Chondrocyte (in vitro differentiated cells): ENCODE data around the gene KCNK7. TPM values are rescaled to one million over a fixed set of nuclear protein-coding genes. Genes with fewer than 3 reads are reported as not detected.

Experiments
- DNase-seq: peaks from one replicate; pipeline ENCODE4 v3.0.0; 2021; ENCODE audit warnings: mixed read lengths, low spot score
- H3K27ac Mint-ChIP-seq: one replicate; pipeline ENCODE4 v1.8.0; 2021; ENCODE audit warnings: mild to moderate bottlenecking, moderate library complexity, mixed read lengths; ENCODE audit not compliant: unreplicated experiment
- H3K27me3 Mint-ChIP-seq: 2 replicates; pipeline ENCODE4 v1.8.0; 2021; ENCODE audit warnings: low read depth, mixed read lengths
- H3K36me3 Mint-ChIP-seq: 2 replicates; pipeline ENCODE4 v1.8.0; 2021; ENCODE audit warnings: low read depth, mixed read lengths
- H3K4me1 Mint-ChIP-seq: 2 replicates; pipeline ENCODE4 v1.8.0; 2021; ENCODE audit warnings: low read depth, mild to moderate bottlenecking, mixed read lengths
- H3K4me3 Mint-ChIP-seq: one replicate; pipeline ENCODE4 v1.8.0; 2021; ENCODE audit warnings: mild to moderate bottlenecking, moderate library complexity, mixed read lengths; ENCODE audit not compliant: unreplicated experiment
- H3K9me3 Mint-ChIP-seq: 2 replicates; pipeline ENCODE4 v1.8.0; 2021; ENCODE audit warnings: low read depth, mixed read lengths
- total RNA-seq: library from RNA; stranded (reverse); gene quantifications from 3 replicates; pipeline ENCODE4 v1.2.1, GENCODE V29; 2021
- TF ChIP-seq, protein P1 (sequence below): fragments of 200-600 bp; sonication (generic); IDR thresholded peaks from 2 replicates; pipeline ENCODE4 v1.5.0; 2021; ENCODE audit warnings: antibody characterized with exemption, mild to moderate bottlenecking, moderate library complexity

The KCNK7 gene
- total RNA-seq, 1 donor from 2014 or later: 0.22 TPM

DNA sequence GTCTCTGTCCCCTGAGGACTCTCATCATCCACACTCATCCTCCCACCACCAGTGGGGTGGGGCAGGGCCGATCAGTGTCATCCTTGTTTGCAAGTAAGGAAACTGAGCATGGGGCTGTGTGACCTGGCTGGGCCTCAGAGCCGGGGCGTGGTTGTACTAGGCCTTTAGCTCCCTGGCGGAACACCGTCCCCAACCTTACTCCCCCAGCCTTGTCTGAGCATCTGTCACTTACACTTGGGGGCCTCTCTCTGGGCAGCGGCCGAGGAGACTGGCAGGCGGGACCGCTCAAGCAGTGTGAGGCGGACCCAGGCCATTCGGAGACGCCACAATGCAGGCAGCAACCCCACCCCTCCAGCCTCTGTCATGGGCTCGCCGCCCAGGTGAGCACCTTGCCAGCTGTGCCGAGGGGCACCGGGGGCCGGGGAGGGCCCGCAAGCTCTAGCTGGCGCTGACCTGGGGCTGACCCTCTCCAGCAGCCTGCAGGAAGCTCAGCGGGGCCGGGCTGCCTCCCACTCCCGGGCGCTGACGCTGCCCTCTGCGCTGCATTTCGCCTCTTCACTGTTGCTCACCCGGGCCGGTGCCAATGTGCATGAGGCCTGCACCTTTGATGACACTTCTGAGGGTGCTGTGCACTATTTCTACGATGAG, 23.8 kb upstream of the KCNK7 start:
- Mint-ChIP-seq H3K27me3 (no peaks in the 10 kb centered on the region), H3K27ac (no peak overlapping the region), H3K9me3 (no peaks in the 10 kb centered on the region), H3K4me3 (no peak overlapping the region), H3K36me3 (peaks cover 15% of the 10 kb centered on the region), H3K4me1 (peaks cover 11% of the 10 kb centered on the region)
- TF ChIP-seq, protein P1, sequence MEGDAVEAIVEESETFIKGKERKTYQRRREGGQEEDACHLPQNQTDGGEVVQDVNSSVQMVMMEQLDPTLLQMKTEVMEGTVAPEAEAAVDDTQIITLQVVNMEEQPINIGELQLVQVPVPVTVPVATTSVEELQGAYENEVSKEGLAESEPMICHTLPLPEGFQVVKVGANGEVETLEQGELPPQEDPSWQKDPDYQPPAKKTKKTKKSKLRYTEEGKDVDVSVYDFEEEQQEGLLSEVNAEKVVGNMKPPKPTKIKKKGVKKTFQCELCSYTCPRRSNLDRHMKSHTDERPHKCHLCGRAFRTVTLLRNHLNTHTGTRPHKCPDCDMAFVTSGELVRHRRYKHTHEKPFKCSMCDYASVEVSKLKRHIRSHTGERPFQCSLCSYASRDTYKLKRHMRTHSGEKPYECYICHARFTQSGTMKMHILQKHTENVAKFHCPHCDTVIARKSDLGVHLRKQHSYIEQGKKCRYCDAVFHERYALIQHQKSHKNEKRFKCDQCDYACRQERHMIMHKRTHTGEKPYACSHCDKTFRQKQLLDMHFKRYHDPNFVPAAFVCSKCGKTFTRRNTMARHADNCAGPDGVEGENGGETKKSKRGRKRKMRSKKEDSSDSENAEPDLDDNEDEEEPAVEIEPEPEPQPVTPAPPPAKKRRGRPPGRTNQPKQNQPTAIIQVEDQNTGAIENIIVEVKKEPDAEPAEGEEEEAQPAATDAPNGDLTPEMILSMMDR: no peak
- no peak for DNase-seq

DNA sequence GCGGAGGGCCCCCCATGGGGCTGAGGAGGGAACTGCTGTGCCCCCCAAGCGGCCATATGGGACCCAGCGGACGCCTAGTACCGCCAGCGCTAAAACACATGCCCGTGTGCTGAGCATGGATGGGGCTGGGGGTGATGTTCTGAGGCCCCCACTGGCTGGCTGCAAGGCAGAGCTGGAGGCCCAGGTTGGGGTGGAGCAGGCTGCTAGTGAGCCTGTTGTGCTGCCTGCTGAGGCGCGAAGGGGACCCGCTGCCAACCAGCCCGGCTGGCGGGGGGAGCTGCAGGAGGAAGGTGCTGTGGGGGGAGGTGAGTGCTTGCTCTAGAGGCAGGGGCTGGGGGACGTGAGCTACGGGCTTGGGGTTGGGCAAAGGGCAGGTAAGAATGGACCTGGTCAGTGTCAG, 23.2 kb upstream of the KCNK7 start:
- peaks cover 13% of the 10 kb centered on the region for H3K36me3 Mint-ChIP-seq
- H3K27ac Mint-ChIP-seq: no peak overlapping the region
- no peak overlapping the region for H3K4me3 Mint-ChIP-seq
- H3K4me1 Mint-ChIP-seq: peaks cover 11% of the 10 kb centered on the region
- no peak for DNase-seq
- TF ChIP-seq, protein P1: no peak
- no peaks in the 10 kb centered on the region for H3K27me3 Mint-ChIP-seq
- no peaks in the 10 kb centered on the region for H3K9me3 Mint-ChIP-seq

DNA sequence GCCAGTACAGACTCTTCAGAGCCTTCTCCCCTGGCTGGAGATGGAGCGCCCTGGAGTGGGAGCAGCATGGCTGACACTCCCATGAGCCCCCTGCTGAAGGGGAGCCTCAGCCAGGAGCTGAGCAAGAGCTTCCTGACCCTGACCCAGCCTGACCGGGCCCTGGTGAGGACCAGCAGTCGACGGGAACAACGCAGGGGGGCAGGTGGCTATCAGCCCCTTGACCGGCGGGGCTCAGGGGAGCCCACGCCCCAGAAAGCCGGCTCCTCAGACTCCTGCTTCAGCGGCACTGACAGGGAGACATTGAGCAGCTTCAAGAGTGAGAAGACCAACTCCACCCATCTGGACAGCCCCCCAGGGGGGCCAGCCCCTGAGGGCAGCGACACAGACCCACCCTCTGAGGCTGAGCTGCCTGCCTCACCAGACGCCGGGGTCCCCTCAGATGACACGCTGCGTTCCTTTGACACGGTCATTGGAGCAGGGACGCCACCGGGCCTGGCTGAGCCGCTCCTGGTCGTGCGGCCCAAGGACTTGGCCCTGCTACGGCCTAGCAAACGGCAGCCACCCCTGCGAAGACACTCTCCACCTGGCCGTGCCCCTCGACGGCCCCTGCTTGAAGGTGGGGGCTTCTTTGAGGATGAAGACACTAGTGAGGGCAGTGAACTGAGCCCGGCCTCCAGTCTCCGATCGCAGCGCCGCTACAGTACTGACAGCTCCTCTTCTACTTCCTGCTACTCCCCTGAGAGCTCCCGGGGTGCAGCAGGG, 22.6 kb upstream of the KCNK7 start:
- Mint-ChIP-seq H3K36me3 (peaks cover 13% of the 10 kb centered on the region), H3K27ac (no peak overlapping the region), H3K9me3 (no peaks in the 10 kb centered on the region), H3K27me3 (no peaks in the 10 kb centered on the region), H3K4me1 (peaks cover 13% of the 10 kb centered on the region), H3K4me3 (no peak overlapping the region)
- no peak for DNase-seq
- TF ChIP-seq, protein P1: no peak

DNA sequence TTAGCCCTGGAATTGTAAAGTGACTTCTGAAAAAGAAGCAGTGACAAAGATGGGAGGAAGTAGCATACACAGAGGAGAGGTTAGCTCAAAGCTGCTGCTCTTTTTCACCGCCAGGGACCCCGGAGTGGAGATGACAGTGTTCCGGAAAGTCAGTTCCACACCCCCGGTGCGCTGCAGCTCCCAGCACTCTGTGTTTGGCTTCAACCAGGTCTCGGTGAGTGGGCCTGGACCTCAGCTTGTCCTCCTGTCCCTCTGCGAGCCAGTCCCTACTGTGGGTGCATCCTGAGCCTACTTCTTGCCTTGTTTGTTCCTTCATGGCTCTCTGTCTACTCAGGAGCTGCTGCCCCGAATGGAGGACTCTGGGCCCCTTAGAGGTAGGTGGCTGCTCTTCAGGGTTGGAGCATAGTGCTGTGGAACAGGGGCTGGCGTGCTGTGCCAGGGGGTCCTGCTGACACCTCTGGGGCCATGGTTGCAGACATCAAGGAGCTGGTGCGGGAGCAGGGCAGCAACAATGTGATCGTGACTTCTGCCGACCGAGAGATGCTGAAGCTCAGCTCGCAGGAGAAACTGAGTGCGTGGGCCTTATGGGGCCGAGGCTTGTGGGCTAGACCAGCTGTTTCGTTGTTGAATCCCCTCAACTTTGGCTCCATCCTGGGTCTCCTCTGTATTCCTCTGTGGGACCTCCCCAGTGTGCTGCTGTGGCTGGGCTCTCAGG, 21.7 kb upstream of the KCNK7 start:
- Mint-ChIP-seq H3K4me3 (peak overlapping the region; percentile 91), H3K9me3 (no peaks in the 10 kb centered on the region), H3K36me3 (peaks cover 8% of the 10 kb centered on the region), H3K27me3 (no peaks in the 10 kb centered on the region), H3K27ac (peak overlapping the region; percentile 94), H3K4me1 (peaks cover 21% of the 10 kb centered on the region)
- DNase-seq: no peak
- TF ChIP-seq, protein P1: no peak

DNA sequence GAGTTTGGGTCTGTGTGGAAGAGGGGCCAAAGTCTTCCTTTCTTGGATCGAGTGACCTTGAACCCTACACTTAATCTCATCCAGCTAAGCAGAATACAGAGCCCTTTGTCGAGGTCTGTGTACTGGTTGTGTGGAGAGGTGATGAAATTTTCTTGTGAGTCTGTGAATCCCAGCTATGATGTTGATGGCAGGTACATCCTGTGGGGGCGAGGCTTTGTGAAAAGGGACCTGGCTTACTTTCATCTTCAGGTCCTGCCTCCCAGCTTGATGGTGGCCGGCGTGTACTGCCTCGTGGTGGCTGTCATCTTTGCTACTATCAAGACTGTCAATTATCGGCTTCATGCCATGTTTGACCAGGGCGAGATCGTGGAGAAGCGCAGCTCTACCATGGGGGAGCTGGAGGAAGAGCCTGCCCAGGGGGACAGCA, 21.0 kb upstream of the KCNK7 start:
- no peak for DNase-seq
- H3K27me3 Mint-ChIP-seq: no peaks in the 10 kb centered on the region
- peak overlapping the region; percentile 91 for H3K4me3 Mint-ChIP-seq
- TF ChIP-seq, protein P1: no peak
- H3K36me3 Mint-ChIP-seq: peaks cover 6% of the 10 kb centered on the region
- no peaks in the 10 kb centered on the region for H3K9me3 Mint-ChIP-seq
- peak overlapping the region; percentile 94 for H3K27ac Mint-ChIP-seq
- H3K4me1 Mint-ChIP-seq: peaks cover 28% of the 10 kb centered on the region
